GM21526 (cell line): ENCODE data around the gene BEGAIN.

ENCODE experiments used
- ATAC-seq: cut with Tn5 transposase; IDR thresholded peaks from one replicate; pipeline ENCODE4 v1.9.1; 2021; ENCODE audit warnings: moderate library complexity; ENCODE audit not compliant: unreplicated experiment, low FRiP score

The BEGAIN gene

DNA sequence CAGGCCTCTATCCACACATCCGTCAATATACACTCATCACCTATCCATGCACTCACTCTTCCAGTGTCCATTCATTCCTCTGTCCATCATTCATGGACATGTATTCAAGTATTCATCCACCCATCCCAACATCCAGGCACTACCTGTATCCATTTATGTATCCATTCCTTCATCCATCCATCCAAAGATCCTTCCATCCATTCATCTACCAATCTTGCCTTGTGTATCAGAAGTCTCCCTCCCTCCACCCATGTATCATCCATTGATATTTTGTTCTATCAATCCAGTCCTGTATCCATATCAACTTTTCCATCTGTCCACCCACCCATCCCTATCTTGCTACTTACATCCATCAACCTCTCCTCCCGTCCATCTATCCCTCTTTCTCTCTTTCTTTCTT is 4.0 kb downstream of the BEGAIN start:
- ATAC-seq = no peak

DNA sequence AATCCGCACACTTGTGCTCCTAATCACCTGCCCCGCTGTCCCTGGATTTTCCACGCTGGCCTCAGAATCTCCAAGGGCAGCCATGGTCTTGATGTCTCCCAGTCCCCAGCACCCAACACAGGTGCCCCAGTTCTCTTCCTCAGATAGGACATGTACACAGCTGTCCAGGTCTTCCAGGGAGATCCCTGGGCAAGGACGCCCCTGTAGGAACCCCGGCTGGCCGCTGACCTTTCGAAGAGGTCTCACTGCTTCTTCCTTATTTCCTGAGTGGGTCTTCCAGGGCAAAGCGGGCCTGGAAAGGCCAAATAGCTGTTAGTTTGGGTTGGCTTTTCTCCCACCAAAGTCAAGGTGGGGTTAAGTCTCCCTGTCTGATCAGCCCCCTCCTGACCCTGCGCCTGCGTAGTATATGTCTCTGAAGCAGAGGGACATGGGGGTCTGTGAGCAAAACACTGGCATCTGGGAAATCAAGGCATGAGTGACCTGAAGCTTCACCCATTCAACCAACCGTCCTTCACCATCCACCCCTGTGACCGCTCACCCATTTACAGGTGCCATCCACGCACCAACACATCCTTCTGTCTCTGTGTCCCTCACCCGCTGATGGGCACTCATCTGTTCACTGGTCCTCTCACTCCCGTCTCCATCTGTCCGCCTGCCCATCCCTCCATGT is 4.6 kb downstream of the BEGAIN start:
- no peak for ATAC-seq

DNA sequence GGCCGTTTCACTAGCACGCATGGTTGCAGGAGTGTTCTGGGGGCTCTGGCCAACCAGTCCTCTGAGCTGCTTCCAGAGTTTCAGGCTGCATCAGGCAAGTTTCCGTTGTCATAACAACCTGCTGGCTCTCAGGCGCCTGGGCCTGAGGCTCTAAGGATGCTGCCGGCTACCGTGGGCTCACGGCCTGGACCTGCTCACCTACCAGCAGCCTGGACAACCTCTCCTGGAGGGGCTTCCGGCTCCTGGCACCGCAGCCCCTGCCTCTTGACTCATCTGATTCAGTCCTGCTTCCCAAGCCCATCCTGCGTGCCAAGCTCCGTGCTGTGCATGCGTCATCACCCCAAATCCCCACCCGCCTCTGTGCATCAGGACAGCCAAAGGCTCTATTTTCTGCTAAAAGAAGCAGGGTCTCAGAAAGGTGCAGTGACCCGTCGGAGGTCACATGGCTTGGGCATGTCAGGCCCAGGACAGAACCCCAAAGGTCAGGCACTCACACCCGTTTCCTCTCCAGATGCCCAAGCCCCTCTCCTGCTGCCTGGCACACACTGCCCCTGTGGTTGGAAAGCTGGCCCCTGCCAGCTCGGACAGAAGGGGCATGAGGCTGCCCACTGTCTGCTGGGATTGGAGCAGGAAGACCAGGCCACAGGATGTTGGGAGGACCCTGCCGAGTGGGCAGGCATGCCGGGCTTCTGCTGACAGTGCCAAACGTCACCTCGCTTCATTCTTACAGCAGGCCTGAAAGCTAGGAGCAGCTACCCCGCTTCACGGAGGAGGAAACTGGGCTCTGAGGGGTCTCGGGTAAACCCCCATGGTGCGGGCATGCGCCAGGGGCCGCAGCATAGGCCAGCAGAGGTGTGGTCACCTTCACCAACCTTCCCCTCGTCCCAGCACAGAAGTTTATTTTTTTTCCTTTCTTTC is 5.7 kb downstream of the BEGAIN start:
- no peak for ATAC-seq

DNA sequence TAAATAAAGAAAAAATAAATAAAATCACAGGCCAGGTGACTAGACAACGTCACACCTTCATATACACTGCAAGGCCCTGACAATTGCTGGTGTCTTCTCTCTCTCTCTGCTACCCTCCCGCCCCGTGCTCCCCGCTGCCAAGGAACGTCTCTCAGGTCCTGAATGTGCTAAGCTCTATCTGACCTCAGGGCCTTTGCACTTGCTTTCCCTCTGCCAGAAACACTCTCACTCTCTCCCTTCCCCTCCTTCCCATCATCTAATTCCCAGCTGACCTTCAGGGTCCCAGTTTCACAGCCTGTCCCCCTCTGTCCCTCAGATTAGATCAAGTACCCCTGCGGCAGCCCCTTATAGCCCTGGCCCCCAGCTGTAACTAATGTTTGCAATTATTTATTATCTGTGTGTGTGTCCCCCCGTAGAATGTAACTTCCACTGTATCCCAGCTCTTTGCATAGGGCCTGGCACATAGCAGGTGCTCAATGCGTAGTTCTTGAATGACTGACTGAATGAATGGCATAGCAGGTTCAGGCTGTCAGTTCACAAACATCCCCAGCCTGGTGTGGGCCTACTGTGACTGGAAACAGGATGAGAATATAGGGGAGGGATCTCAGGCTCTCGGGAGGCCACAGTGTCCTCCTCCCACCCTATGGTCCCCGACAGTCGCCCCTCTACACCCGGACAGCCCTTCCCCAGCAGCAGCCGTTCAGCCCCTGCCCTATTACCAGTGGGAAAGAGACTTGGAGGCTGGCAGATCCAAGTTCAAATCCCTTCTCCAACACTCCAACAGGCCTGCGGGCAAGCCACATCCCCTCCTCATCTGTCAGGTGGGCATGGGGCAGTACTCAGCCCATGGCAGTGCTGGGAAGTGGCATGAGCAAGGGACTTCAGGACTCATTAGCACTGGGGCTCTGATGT is 6.6 kb downstream of the BEGAIN start:
- ATAC-seq = no peak

DNA sequence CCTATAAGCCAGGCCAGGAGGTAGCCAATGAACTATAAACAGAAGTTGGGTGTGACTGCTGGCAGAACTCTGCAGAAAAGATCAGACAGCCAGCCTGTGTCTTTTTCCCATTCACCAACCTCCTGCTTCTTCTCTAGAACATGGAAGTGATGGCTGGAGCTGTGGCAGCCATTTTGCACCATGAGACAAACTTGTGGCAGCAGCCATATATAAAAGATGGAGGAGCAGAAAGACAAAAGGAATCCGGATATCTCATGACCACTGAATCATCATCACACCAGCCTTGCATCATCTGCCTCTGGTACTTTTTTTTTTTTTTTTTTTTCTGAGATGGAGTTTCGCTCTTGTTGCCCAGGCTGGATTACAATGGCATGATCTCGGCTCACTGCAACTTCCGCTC is 8.7 kb downstream of the BEGAIN start:
- ATAC-seq = no peak

DNA sequence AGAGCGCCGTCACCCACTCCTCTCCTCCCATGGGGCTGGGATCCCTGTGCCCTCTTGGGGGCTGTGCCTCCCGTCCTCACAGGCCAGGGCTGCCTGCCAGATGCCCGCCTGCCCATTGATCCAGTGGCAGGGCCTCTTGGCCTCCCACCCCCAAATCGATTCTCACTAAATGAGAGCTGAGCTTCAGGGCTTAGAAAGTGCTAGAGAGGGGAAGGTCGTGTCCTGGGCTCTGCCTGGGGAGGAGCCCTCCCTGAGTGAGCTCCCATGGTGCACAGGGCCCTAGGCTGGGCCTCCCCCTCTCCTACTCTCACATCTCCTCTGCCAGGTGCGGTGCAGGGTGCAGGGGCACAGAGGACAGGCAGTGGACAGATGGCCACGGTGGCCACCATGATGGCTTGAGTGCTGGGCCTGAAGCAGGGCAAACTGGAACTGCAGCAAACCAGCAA is 9.2 kb downstream of the BEGAIN start:
- ATAC-seq = no peak

DNA sequence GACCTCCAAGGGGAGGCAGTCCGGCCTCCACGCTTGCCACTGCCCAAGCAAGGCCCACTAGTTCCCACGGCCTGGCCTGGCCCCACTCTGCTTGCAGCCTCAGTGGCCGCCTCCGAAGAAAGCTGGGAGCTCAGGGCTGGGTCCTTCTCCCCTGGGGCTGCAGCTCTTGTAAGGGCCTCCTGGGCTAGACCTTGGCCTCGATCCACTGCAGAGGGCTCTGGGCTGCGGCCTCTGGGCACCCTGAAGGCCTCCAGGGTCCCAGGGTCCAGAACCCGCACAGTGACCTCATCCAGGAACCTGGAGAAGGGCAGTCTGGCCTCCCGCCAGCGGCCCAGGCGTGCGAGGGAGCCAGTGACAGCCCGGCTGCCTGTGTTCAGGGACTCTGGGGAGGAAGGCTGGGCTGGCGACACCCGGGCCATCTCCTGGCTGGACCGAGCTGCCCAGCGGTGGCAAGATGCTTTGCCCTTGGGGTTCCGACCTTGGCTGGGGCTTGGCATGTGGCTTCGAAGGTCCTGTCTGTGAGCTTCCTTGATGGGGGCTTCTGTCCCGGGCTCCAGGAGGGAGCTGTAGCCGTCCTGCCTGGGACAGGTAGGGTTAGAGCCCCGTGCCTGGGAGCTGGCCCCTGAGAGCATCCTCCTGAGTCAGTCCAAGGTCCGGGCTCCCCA is 9.8 kb downstream of the BEGAIN start:
- no peak for ATAC-seq

DNA sequence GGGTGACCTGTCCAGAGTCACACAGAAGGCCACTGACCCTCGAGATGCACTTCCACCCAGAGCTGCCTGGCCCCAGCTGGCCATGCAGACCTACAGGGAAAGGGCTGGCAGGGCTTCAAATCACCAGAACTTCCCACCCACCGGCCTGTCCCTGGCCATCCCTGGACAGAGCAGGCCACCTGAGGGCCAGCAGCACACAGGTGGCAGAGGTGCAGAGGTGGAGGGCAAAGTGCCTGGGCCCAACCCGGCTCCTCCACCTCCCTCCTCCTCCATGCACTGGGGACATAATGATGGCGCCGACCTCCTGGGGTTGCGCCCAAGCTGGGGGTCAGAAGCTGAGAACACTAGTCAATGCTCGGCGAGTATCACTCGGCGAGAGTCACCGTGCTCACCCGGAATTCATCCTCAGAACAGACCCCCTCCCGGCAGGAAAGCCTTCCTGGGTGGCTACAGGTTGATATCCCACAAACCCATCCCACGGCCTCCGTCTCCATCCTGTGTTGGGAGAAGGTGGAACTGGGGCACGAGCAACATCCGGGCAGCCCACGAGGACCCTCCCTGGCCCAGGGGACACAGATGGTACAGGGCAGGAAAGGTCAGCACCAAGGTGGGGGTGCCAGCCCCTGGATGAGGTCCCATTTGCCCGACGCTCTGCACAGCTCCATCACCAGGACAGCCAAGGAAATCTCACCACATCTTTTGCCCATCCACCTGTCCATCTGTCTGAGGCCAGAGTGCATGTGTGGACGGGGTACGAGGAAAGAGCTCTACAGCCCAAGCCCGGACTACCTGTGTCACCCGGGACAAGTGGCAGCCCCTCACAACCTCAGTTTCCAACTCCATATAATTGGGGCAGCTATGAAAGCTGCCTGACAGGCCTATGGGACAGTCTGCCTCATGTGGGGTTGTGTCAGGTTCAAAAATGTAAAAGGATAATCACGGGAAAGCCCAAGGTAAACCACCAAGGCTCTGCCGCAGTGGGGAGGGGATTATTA is 10.8 kb downstream of the BEGAIN start:
- no peak for ATAC-seq

DNA sequence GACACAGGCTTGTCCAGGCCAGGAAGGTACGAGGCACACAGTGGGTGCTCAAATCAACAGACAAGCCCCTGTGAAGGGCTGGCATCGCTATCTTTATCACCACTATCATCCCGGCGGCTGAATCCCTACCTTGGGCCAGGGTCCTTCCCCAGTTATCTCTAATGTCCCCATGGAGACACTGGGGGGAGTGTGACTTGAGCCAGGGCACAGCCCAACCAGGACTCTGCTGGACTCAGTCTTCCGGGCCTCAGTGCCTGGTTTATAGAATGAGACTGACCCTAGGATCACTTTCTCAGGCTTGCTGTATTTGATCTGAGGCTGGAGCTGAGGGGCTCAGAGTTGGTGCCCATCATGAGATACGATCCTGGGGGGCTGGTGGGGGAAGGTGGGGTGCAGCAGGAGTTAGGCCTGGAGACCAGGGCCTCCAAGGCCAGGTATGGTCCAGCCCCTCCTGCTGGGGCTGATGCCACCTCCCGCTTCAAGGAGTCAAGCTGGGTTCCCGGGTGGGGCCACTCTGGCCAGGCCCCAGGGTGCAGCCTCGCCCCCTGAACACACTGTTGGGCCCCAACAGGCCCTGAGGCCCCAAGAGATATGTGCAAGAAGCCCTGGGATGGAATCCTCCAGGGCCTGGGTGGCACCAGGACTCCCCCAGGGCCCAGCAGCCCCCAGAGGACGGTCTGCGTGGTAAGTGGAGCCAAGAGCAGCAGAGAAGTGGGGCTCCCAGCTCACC is 11.8 kb downstream of the BEGAIN start:
- ATAC-seq = no peak

DNA sequence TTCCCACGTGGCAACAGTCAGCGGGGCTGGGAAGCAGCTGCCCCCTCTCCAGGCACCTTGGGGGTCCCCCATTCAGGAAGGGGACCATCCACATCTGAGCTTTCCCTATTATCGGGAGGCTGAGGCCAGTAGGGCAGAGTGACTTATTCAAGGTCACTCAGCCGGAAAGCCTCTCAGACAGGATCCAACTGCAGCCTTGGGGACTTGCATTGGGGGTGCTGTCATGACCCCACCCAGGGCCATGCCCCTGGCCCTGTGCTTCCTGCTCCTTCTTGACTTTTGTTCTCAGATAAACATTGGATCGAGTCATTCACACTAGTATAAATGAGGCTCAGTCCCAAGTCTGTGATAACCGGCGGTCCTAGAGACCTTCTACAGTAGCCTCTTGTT is 12.6 kb downstream of the BEGAIN start:
- no peak for ATAC-seq

DNA sequence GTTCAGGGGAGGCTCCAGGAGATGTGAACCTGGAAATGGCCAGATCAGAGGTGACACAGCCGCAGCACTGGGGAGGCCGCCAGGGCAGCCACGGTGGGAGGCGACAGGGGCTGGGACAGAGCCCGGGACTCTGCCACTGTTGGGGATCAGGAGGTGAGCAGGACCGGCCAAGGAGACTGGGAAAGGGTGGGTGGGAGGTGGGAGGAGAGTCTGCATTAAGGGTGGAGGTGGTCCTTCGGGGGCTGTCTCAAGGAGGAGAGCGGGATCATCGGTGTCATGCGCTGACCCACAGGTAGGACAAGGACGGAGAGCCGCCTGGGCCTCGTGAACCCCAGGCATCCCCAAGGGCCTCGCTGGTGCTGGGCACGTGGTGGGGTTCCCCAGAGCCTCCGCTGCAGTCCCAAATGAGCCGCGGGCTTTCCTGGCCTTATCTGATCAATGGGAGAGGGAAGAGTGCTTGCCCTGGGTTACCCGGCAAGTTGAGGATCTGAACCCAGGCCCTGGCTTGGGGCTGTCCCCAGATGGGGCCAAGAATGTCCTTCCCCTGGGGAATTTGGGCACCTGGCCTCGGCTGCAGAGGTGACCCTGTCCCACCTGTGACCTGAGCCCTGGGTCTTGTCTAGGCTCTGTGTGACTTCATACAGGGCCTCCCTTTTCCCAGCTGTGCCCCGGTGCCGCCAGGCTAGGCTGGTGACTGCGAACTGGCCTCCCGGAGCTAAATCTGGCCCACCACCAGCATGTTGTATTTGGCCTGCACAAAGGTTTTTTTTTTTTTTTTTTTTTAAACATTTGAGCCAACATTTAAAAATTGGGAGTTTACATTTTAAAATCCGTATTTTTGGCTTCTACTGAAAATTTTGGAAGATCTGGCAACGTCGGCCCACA is 13.2 kb downstream of the BEGAIN start:
- ATAC-seq = no peak

DNA sequence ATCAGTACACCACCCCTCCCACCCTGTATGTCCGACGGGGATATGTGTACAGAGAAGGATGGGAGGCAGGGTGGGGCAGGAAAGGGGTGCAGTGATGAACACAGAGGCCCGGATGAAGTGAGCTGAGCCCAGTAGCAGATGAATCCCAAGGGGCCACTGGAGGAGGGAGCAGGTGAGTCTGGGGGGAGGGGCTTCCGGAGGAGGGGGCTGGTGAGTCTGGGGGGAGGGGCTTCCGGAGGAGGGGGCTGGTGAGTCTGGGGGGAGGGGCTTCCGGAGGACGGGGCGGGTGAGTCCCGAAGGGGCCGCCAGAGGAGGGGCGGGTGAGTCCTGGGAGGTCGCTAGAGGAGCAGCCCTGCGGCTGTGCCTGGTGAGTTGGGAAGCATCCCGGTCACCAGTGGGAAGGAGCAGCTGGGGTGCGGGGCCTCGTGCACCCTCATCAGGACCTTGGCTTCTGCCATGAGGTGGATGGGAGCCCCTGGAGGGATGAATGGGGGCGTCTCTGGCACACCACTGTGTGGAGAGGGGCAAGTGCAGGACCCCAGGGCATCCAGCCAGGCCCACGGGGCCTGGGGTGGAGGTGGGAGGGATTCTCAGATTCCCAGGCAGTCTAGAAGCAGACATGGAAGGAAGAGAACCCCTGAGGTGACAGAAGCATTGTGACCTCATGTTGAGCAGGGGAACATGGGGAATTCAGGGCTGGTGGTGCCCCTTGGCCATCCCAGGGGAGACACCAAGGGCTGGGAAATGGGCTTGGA is 14.0 kb downstream of the BEGAIN start:
- ATAC-seq = no peak

DNA sequence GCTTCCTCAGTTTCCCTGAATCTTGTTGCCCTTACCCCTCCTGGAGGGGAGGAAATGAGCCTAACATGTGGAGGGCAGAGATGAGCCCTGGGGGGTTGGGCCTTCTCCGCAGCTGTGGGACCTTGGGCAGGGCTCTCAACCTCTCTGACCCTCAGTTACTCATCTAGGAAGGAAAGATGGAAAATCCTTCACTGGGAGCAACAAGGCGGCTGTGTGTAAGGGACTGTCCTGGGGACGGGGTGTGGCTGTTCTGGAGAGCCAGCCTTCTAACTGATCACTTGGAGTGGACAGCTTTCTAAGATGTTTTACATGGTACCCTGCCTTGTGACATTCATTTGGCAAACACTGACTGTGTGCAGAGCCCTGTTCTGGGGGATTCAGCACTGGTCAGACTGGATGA is 14.7 kb downstream of the BEGAIN start:
- ATAC-seq = no peak

DNA sequence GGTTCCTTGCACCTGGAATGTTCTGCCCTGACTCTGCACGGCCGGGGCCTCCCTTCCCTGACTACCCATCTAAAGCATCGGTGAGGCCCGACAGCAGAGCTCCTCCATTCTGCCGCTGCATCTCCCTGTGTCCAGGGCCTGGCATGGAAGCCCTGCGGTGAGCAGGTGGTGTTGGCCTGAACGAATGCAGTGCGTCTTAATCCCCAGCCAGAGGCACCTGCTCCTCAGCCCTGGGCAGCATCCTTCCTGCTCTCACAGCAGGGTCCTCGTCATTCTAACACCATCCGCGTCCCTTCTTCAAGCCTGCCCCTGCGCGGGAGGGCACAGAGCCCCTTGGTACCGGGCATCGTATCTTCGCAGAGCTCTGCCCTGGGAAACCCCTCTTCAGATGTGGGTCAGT is 15.4 kb downstream of the BEGAIN start:
- no peak for ATAC-seq

DNA sequence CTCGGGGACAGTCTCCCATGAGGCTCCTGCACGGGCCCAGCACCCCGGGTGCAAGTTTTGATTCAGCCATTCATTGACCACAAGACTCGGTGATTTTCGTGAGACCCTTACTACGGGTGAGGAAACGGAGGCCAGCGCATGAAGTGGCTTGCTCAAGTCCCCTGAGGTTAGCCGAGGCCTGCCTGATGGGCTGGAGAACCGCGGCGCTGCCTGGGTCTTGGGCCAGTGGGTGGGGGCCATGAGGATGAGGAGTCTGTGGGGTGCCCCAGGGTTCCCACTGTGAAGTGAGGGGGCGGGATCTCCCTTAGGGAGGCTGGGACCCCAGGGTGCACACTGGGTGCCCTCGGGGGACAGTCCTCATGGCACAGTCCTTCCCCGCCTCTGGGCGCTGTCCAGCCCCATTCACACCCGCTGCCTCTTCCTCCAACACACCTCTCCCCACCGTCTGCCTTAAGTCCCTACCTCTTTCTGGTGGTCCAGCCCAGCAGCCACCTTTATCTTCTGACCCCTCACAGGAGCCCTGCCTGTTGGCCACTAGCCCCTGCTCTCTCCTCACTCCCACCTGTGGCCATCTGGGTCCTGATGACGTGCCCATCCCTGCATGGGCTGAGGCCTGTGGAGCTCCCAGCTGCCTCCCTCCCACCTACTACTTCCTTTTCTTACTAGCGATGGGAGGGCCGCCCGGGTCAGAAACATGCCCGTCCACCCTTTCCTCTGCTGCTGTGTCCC is 16.3 kb downstream of the BEGAIN start:
- no peak for ATAC-seq

DNA sequence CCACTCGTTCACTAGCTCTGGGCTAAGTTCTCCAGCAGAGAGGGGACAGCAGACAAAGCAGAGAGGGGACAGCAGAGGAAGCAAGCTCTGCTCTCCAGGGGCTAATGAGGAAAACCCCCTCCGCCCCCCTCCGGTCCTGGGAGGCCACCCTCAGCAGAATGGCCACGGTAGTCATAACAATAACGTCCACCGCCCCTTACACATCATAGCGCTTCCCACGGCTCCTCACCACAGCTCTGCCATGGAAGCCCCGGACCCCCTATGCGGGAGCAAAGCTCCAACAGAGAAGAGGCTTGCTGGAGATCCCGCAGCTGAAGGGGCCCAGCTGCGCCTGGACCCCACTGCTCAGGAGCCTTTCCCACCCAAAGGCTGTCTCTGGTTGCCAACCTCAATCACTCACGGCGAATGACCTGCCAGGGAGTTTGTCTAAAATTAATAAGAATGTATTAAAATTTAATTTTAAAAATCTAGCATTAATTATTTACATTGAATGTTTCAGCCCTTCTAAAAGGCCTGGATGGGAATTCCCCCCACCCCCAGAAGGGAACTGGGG is 17.4 kb downstream of the BEGAIN start:
- ATAC-seq = no peak
